Stimulated activated CD4-positive, alpha-beta T cell treated with anti-CD3 and anti-CD28 coated beads, Interleukin-1b, Interleukin-23, amount 100 ng/mL, for 24 hours (primary cell): Measurements from ENCODE around the gene INIP.

Experiments used
- DNase-seq, 4 experiments: peaks; one replicate each; pipeline ENCODE4 v3.0.0-alpha.2; 2020; ENCODE audit warnings: low read depth in 4 of 4, low spot score in 1 of 4

INIP gene

GRCh38 chr9:112717661-112718331, at the start of gene INIP:
TSS of gene INIP (minus strand) at chr9:112718117. CDS start at chr9:112716485, 1,632 bp downstream.
- peak; percentile 87 to 96 (median 94) for DNase-seq

GRCh38 chr9:112765281-112765680, 47.4 kb upstream of the INIP start:
- no peak for DNase-seq

- DNase-seq = no peak
These were observed 46.9 kb upstream of the INIP start for GRCh38 chr9:112764837-112765236.

- no peak for DNase-seq
These were observed 46.4 kb upstream of the INIP start for GRCh38 chr9:112764344-112764743.

GRCh38 chr9:112762726-112763518, 45.0 kb upstream of the INIP start:
- DNase-seq = no peak

- DNase-seq = no peak
These were observed 44.2 kb upstream of the INIP start for GRCh38 chr9:112761912-112762655.

GRCh38 chr9:112760821-112761220, 42.9 kb upstream of the INIP start:
- DNase-seq = no peak

- no peak for DNase-seq
These were observed 40.0 kb upstream of the INIP start for GRCh38 chr9:112757940-112758339.

- DNase-seq = no peak
These were observed 39.5 kb upstream of the INIP start for GRCh38 chr9:112757282-112757883.

- no peak for DNase-seq
These were observed 37.8 kb upstream of the INIP start for GRCh38 chr9:112755675-112756074.

GRCh38 chr9:112755016-112755427, 37.1 kb upstream of the INIP start:
- DNase-seq = no peak

- DNase-seq = no peak
These were observed 36.7 kb upstream of the INIP start for GRCh38 chr9:112754578-112754977.

- DNase-seq = no peak
These were observed 35.8 kb upstream of the INIP start for GRCh38 chr9:112753725-112754124.

- no peak for DNase-seq
These were observed 34.6 kb upstream of the INIP start for GRCh38 chr9:112752334-112753125.

- no peak for DNase-seq
These were observed 33.3 kb upstream of the INIP start for GRCh38 chr9:112751056-112751795.

- no peak for DNase-seq
These were observed 32.8 kb upstream of the INIP start for GRCh38 chr9:112750764-112751055.

- DNase-seq = peak; percentile 45 to 73 (median 47)
These were observed 32.3 kb upstream of the INIP start, which contains the start of gene SNX30 for GRCh38 chr9:112750016-112750763. TSS of gene SNX30 (plus strand) at chr9:112750760. CDS start at chr9:112751002, 242 bp downstream.

GRCh38 chr9:112747094-112747493, 29.2 kb upstream of the INIP start:
- no peak for DNase-seq

- no peak for DNase-seq
These were observed 26.3 kb upstream of the INIP start for GRCh38 chr9:112744177-112744576.
